Left cardiac atrium (tissue), 4 donors: Measurements from ENCODE around the gene SEPTIN5. TPM values are rescaled to one million over a fixed set of nuclear protein-coding genes. Genes with fewer than 3 reads are reported as not detected.

Experiments used
- ATAC-seq, 2 donors: fragments of 200-7000 bp; cut with Tn5 transposase; one replicate each; pipeline ENCODE4 v1.9.1; 2020; ENCODE audit warnings: mild to moderate bottlenecking in 2 of 2, moderate library complexity in 2 of 2
- DNase-seq: peaks from one replicate; pipeline ENCODE4 v3.0.0-alpha.2; 2020
- intact Hi-C, 2 donors: fragments of 100-400 bp; cut with DNase I; formaldehyde crosslinking; loops; one replicate each; pipeline versions ENCODE4 v1.14.1 to v1.15.1; 2022 to 2023
- total RNA-seq, 2 donors: library from RNA; stranded (reverse); fragmentation: NEBNext Ultra II Directional; extraction: Animal tissue kit (Norgen Biotek cat#: 25700); gene quantifications; one replicate each; pipeline ENCODE4 v1.2.1, GENCODE V29; 2021
- donor health status: DM: no; HTN: yes; CAD: no.
- donor health status: DM: no; HTN: yes; CAD: no; lungs with severe emphysema.
- donor health status: DM: yes; HTN: yes; CAD: no.
- donor health status: Dilated cardiomyopathy.

Gene SEPTIN5
- total RNA-seq, 2 donors from 2014 or later: 118 to 127 TPM

- intact Hi-C loops: no loop called here
- ATAC-seq (no peak), DNase-seq (no peak)
These were observed 13.2 kb downstream of the SEPTIN5 start for GRCh38 chr22:19727310-19728150.

GRCh38 chr22:19728271-19728670 is 14.0 kb downstream of the SEPTIN5 start:
- ATAC-seq (no peak), DNase-seq (no peak)
- intact Hi-C loops: no loop called here

- intact Hi-C loops: no loop called here
- ATAC-seq: no peak
These were observed 14.5 kb downstream of the SEPTIN5 start for GRCh38 chr22:19728836-19729235.

GRCh38 chr22:19729507-19729906 is 15.2 kb downstream of the SEPTIN5 start:
- DNase-seq (no peak), ATAC-seq (no peak)
- intact Hi-C loops: no loop called here

More at GRCh38 chr22:19728836-19729235, 14.5 kb downstream of the SEPTIN5 start:
- no peak for DNase-seq

GRCh38 chr22:19730198-19730597 is 15.9 kb downstream of the SEPTIN5 start:
- ATAC-seq (peak in 1 of 2 donors; percentile 7), DNase-seq (no peak)
- intact Hi-C loops: loop anchor here (1.0 to 2.0 kb wide), 2 partner anchors 180 to 181 kb away; no protein-coding TSS in a partner anchor

DNA sequence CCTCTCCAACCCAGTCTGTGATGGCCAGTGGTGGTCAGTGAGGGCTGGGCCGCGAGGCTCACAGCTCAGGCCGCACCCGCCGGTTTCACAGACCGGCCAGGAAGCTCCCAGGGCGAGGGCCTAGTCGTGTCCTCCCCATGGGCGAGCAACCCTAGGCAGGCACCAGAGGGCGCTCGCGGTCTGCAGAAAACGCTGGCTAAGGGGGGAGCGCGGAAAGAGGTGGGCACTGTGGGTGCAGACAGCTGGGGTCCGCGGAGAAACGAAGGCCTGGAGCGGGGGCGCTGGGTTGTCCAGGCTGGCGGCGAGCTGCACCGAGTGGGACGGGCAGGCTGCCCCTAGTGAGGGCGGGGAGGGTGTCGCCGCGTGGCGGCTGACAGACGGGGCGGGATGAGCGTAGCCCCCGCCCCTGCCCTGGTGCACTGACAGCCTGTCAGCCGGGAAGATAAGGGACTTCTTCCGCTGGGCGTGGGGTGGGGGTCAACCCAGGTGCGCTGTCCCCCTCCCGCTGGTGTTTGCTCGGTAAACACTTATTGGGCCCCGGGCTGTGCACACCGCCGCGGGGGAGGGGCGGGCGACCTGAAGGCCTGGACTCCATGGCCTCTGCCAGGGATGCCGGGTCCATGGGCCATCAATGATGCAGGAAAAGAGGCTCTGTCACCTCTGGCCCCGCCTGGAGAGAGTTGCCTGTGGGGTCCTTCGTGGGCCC is 16.5 kb downstream of the SEPTIN5 start:
- ATAC-seq (peak; percentile 90 to 93), DNase-seq (peak; percentile 87)
- intact Hi-C loops: loop anchor here (1.0 to 2.0 kb wide), 2 partner anchors 179 to 180 kb away; no protein-coding TSS in a partner anchor

DNA sequence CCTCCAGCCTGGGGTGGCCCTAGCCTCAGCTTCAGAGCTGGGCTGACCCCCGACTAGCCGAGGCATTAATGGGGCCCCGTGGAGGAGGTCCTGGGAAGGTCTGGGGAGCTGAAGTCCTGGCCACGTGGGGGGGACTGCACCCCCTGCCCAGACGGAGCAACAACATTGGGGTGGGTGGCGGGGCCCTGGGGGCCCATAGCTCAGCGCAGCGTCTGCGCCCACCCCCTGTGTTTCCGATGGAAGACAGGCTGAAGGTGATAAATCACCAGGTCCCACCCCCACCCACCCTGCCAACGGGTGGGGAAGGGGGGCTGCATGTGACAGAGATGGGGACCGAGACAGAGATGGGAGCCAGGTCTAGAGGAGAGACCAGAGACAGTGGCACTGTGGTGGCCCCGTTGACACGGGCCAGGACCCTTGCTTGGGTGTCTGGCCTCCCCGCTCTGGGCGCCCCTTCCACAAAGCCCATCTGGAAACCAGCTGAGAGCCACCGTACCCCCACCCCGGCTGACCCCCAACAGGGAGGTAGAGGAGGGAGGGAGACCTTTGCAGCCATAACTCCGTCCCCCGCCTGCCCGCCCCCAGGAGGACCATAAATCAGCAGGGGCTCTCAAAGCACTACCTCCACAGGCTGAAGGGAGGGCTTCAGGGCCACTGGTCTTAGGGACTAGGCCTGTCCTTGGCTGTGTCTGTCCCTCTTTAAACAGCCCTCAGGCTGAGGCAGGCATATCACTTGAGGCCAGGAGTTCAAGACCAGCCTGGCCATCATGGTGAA is 17.2 kb downstream of the SEPTIN5 start:
- intact Hi-C loops: loop anchor here in 1 of 2 donors (2.0 kb wide), 1 partner anchor 179 kb away; no protein-coding TSS in a partner anchor
- ATAC-seq: peak in 1 of 2 donors; percentile 2

DNA sequence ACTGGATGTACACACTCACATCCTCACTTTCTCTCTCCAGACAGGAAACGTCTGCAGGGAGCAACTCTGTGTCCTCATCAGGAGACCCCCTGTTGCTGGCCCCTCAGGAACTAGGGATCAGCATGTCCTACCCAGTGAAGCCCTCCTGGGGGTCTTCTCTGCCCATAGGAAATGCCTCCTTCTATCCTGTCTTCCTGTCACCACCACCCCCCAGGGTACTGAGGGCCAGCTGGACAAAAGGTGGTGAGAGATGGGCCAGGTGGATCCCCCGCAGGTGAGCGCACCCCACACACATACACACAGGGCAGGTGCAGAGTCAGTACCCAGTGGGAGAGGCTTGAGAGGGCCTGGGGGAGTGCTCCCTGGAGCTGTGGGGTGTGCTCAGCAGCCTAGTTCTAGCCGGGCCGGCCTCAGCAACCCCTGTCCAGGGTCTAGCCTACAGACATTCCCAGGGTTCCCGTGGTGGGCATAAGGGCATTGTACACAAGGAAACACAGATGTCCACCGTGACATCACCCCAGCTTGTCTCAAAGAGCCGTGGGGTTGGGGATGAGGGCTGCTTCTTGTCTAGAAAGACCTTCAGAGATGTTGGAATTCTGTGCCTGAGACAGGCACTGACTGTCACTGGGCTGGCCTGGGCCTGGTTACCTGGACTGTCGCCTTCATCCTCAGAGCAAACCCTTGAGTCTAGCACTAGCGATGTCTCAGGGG is 18.3 kb downstream of the SEPTIN5 start:
- DNase-seq (no peak), ATAC-seq (no peak)
- intact Hi-C loops: no loop called here

More for the DNA sequence above, 17.2 kb downstream of the SEPTIN5 start:
- no peak for DNase-seq

DNA sequence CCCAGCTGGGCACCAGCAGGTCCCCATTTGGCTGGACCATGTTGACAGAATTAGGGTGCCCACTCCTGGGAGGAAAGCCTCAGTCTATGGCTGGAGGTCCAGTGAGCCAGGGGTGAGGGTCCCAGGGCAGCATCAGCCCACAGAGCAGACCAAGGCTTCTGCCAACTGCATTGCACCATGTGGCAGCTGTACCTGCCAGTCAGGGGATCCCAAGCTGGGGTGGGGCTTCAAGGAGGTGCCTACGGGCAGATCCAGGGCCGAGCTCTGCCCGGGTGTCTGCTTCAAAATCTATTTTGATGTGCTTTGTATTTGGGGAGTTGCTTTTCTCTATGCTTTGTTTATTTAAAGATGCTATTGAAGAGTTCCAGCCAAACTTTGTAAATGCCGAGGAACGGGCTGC is 19.5 kb downstream of the SEPTIN5 start:
- intact Hi-C loops: no loop called here
- DNase-seq: no peak
- ATAC-seq: no peak

DNA sequence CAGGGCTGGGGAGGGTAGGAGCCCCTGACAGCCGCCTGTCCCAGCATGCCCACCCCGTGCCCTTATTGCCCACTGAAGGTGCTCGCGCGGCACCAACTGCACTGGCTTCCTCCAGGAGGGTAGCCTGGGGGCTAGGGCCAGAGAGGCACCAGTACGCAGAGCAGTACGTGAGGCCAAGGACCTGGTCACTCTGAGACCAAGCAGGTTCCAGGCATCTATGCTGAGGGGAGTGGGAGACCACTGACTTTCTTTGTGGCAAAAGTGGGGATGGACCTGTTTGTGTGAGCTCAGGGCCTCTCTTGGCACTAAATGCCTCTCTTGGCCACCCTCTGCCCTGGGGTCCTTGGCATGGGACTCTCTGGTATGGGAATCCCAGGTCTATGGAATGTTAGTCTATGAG is 19.9 kb downstream of the SEPTIN5 start:
- DNase-seq (no peak), ATAC-seq (no peak)
- intact Hi-C loops: no loop called here

DNA sequence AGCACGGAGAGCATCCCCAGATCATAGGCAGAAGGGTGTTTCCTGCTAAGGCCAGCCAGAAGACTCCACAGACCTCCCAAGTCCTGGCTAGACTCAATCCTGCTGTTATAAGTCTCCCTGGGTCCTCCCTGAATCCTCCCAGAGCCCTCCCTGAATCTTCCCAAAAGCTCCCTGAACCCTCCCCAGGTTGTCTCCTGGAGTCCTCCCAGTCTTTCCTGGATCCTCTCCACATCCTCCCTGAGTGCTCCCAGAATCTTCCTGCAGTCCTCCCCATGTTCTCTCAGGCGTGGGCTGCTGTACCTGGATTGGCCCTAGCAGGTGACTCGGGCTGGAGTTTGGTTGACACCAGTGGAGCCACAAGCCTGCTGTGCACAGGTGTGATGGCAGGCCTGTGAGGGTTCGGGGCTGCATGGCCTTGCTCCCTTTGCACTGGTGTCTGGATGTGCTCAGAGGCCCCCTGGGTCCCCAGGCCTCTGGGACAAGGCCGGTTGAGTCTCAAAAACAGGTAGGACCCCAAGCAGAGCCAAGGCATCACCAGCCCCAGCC is 20.6 kb downstream of the SEPTIN5 start:
- intact Hi-C loops: no loop called here
- ATAC-seq (no peak), DNase-seq (no peak)

GRCh38 chr22:19735665-19736510 is 21.6 kb downstream of the SEPTIN5 start:
- intact Hi-C loops: no loop called here
- DNase-seq (no peak), ATAC-seq (no peak)

GRCh38 chr22:19737846-19738663 is 23.8 kb downstream of the SEPTIN5 start:
- DNase-seq (no peak), ATAC-seq (peak in 1 of 2 donors; percentile 7)
- intact Hi-C loops: no loop called here

DNA sequence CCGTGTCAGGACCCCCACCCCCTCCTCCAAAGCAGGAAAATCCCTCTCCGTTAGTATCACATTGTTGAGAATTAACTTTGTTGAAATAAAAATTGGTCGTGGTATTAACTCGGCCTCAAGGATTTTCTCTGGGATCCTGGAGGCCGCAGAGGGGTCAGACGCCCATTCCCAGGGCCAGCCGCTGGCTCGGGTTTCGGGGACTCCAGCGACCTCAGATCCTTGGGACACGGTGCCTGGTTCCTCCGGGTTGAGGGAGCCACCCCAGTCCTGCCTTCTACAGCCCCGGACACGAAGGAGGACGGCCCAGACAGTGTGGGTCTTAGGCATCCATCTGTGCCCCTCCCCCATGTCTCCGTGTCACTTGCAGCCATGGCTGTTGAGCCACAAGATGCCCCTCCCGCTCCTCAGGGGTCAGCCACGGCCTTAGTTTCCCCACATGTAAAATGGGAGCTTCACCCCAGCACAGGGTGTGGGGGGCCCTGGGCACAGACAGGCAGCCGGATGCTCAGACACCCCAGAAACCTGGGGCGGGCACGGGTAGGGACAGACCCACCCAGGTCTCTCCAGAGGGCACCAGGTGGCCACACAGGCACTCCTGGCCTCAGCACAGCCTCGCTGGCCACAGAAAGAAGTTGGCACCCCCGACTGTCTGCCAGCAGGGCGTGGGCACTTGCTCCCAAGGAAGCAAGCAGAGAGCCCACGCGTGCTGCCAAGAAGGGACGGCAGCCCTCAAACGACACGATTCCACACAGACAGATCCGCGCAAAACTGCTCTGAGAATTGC is 24.6 kb downstream of the SEPTIN5 start:
- ATAC-seq (no peak), DNase-seq (no peak)
- intact Hi-C loops: no loop called here

GRCh38 chr22:19739448-19739895 is 25.2 kb downstream of the SEPTIN5 start:
- intact Hi-C loops: no loop called here

DNA sequence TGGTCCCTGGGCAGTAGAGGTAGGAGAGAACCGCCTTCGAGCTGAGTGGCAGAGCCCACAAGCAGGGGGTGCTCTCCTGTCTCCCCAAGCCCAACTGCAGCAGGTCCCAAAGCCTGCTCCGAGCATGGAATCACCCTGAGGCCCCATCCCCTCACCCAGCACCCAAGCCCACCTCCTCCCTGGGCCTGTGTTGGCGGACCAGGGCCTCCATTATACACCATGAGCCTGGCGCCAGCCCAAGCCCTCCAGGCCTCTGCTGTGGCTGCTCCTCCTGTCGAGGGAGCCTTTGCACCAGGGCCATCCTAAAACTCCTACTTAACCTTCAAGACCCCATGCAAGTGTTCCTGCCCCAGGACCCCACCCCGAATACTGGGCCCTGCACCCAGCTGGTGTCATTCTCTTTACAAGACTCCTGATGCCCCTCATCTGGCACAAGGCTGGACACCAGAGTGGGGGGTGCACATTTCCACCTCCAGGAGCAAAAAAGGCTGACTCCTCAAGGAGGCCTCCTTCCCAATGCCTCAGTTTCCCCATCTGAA is 25.7 kb downstream of the SEPTIN5 start:
- ATAC-seq: no peak
- intact Hi-C loops: no loop called here
- no peak for DNase-seq

More at GRCh38 chr22:19739448-19739895, 25.2 kb downstream of the SEPTIN5 start:
- ATAC-seq (no peak), DNase-seq (no peak)
